GM12873 (cell line): Measurements from ENCODE around the gene CAPZA2.

Experiments
- CTCF ChIP-seq: IDR thresholded peaks from 2 replicates; pipeline ENCODE4 v1.5.1; 2012; ENCODE audit warnings: low read depth, mild to moderate bottlenecking, moderate library complexity, low read length, control low read depth; ENCODE audit not compliant: insufficient read depth; ENCODE audit errors: missing control alignments

CAPZA2 gene

GRCh38 chr7:116842371-116842770 lies 20.0 kb upstream of the CAPZA2 start:
- no peak for TF ChIP-seq CTCF

GRCh38 chr7:116843378-116843777 lies 19.0 kb upstream of the CAPZA2 start:
- no peak for TF ChIP-seq CTCF

- no peak for TF ChIP-seq CTCF
Observed at GRCh38 chr7:116851175-116851574, 11.2 kb upstream of the CAPZA2 start.

DNA sequence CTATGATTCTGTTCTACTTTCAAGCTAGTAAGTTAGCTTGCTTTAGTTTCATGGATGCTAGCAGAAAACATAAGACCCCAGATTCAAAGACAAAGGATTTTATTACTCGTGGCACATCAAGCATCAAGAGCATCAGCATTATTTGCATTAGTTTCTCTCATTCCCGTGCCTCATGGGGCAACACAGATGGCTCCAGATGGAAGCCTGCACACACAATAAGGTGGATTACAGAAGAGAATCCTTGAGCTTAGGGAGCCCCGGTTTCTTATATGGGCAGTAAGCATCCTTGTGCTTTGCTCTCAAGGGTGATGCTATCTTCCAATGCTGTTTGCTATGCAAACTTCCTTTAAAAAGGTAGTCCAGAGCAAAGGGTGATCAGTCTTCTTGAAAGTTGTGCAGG lies 10.7 kb upstream of the CAPZA2 start:
- no peak for TF ChIP-seq CTCF

GRCh38 chr7:116854132-116854531 lies 8.3 kb upstream of the CAPZA2 start:
- no peak for TF ChIP-seq CTCF

DNA sequence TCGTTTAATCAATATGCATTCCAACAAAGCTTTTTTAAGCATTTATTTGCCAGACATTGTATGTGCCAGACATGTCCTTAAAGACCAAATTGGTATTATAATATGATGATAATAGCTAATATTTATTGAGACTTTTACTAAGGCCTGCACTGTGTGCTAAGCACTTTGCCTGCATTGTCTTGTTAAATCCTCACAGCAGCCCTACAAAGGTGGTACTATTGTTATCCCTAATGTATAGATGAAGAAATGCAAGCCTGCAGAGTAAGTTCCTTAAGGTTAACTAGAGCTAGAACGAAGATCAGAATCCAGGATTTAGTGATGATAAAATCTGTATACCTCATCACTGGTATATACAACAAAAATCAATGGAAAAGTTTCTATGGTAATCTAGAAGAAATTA lies 5.3 kb upstream of the CAPZA2 start:
- no peak for TF ChIP-seq CTCF

DNA sequence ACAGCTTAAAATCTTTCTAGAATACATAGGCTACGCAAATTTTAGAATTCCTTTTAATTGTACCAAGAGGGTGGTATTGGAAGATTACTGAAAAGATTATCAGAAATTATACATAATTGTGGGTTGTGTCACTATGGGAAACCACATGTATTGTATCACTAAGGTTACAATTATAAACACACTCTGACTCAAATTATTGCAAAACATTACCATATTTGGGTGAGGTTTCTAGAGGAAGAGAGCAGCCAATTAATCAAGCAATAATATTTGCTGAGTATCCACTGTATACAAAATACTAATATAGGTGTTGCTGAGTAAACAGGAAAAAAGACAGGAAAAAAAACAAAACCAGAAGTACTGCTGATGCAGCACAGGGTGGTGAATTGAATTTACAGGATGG lies 3.1 kb upstream of the CAPZA2 start:
- no peak for TF ChIP-seq CTCF
